ENCODE measurements around the gene SLC28A1. TPM values are rescaled to one million over a fixed set of nuclear protein-coding genes. Genes with fewer than 3 reads are reported as not detected.
A peak's percentile ranks its signal among the peaks of the same experiment; 100 is the strongest.

The SLC28A1 gene
- total RNA-seq, 2 experiments from 2014 or later, result not detected

DNA sequence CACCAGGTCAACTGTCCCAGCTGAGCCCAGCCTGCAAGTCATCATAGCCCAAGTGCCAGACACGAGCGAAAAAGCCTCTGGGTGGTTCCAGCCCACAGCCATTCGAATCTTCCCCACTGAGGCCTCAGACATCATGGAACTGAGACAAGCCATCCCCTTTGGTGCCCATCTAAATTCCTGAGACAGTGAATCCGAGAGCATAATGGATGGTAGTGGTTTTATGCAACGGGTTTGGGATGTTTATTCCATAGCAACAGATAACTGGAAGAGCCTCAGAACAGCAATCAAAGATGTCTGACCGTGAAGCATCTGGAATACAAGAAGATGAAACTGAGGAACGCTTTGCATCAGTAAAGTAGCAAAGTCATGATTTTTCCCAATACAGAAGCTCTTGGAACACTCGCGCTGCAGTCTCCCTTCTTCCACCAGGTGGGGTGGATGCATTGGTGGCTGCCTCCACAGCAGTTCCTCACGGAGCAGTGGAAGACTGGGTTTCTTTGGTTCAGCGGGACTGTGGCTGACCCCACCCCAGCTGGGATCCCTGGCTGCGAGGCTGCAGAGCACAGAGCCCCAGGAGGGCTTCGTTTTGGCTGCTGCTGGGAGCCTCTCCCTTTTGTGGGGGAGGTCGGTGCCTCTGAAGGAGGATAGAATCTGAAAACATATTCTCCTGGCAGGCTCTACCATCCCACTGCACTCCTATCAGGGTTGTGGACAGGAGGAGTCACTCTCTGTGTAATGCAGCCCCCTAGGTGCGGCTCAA, 70.8 kb downstream of the SLC28A1 start:
- no peaks in the 10 kb centered on the region for H3K9me3 Mint-ChIP-seq
- H3K36me3 Mint-ChIP-seq (ENCODE audit: low read depth), result no peaks in the 10 kb centered on the region
- H3K4me3 Mint-ChIP-seq, result no peak overlapping the region
- intact Hi-C loops (cut with micrococcal nuclease), result loop anchor here (10.0 kb wide), 1 partner anchor 210 kb away; no protein-coding TSS in a partner anchor
- ATAC-seq (peak; percentile 37), DNase-seq (peak; percentile 52)
- TF ChIP-seq, protein P1, sequence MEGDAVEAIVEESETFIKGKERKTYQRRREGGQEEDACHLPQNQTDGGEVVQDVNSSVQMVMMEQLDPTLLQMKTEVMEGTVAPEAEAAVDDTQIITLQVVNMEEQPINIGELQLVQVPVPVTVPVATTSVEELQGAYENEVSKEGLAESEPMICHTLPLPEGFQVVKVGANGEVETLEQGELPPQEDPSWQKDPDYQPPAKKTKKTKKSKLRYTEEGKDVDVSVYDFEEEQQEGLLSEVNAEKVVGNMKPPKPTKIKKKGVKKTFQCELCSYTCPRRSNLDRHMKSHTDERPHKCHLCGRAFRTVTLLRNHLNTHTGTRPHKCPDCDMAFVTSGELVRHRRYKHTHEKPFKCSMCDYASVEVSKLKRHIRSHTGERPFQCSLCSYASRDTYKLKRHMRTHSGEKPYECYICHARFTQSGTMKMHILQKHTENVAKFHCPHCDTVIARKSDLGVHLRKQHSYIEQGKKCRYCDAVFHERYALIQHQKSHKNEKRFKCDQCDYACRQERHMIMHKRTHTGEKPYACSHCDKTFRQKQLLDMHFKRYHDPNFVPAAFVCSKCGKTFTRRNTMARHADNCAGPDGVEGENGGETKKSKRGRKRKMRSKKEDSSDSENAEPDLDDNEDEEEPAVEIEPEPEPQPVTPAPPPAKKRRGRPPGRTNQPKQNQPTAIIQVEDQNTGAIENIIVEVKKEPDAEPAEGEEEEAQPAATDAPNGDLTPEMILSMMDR (IDR thresholded peaks at IDR 0.05), result peak; percentile 57
- H3K27me3 Mint-ChIP-seq, result peaks cover 11% of the 10 kb centered on the region
- CTCF ChIA-PET, result interaction anchor here (1.4 to 1.9 kb wide), 3 partner anchors 89 to 213 kb away, joined by 4 to 7 read pairs (median 6); no protein-coding TSS in a partner anchor
- no peak overlapping the region for H3K27ac Mint-ChIP-seq
- POLR2A ChIA-PET, result interaction anchor here (0.6 kb wide), 1 partner anchor 24 kb away, joined by 3 read pairs; no protein-coding TSS in a partner anchor
- peaks cover 9% of the 10 kb centered on the region for H3K4me1 Mint-ChIP-seq (ENCODE audit: low read depth)

DNA sequence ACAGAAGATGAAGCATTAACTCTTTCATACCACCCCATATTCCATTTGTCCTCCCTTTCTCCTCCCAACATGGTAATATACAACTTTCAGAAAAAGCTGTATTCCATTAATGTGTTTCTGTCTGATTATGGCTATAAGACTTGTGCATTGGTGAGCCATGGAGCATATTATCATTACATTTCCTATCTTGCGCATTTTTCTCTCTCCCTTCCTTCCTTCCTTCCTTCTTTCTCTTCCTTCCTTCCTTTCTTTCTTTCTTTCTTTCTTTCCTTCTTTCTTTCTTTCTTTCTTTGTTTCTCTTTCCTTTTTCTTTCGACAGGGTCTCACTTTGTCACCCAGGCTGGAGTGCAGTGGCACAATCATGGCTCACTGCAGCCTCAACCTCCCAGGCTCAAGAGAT, 71.7 kb downstream of the SLC28A1 start:
- intact Hi-C loops (cut with micrococcal nuclease), result loop anchor here (10.0 kb wide), 1 partner anchor 209 kb away; no protein-coding TSS in a partner anchor
- H3K4me3 Mint-ChIP-seq, result no peak overlapping the region
- POLR2A ChIA-PET, result interaction anchor here (0.6 kb wide), 2 partner anchors 24 to 213 kb away, joined by 3 to 4 read pairs; no protein-coding TSS in a partner anchor
- H3K27me3 Mint-ChIP-seq, result peaks cover 11% of the 10 kb centered on the region
- H3K4me1 Mint-ChIP-seq (ENCODE audit: low read depth), result peaks cover 9% of the 10 kb centered on the region
- H3K9me3 Mint-ChIP-seq, result no peaks in the 10 kb centered on the region
- ATAC-seq (no peak), DNase-seq (no peak)
- H3K27ac Mint-ChIP-seq, result no peak overlapping the region
- CTCF ChIA-PET, result interaction anchor here (1.4 kb wide), 2 partner anchors 9 to 88 kb away, joined by 4 to 7 read pairs; no protein-coding TSS in a partner anchor
- TF ChIP-seq, protein P1 (IDR thresholded peaks at IDR 0.05), result no peak
- H3K36me3 Mint-ChIP-seq (ENCODE audit: low read depth), result no peaks in the 10 kb centered on the region

DNA sequence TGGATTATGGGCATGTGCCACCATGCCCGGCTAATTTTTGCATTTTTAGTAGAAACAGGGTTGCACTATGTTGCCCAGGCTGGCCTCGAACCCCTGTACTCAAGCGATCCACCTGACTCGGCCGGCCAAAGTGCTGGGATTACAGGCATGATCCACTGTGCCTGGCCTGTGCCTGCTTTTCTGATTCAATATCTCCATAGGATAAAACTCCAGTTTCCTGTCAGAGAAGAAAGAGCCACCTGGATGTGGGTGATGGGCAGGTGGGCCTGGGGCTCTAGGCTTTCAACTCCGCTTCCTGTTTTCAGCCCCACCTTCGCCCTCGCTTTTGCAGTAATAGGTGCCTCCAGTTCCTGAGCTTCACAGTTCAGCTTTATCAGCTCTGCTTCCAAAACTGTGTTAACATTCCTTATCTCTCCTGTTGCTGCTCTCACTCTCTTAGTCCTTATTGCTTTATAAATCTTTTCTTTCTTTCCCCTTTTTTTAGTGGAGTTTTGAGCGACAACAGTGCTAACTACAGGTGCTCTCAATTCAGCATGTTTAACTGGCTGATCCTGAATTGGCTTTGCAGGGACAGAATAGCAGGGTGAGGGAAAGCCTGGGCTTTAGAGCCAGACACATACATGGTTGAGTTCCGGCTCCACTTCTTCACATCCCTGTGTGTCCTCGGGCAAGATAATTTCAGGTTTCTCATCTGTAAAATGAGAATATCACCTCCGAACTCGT, 76.1 kb downstream of the SLC28A1 start:
- CTCF ChIA-PET, result no interaction called here
- ATAC-seq, result no peak

DNA sequence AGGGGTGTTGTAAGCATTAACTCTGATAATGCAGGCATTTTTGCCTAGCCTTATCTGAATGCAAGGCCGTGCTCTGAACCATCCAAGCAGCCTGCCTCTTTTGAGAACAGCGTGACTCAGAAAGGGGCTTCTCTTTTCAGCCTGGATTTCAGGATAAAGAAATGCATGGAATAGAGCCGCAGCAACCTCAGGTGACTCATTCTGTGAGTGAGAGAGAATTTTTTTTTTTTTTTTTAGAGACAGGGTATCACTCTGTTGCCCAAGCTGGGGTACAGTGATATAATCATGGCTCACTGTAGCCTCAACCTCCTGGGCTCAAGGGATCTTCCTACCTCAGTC, 76.6 kb downstream of the SLC28A1 start:
- Mint-ChIP-seq H3K27ac (no peak overlapping the region), H3K4me1 (ENCODE audit: low read depth) (peaks cover 6% of the 10 kb centered on the region), H3K36me3 (ENCODE audit: low read depth) (no peaks in the 10 kb centered on the region), H3K9me3 (no peaks in the 10 kb centered on the region), H3K27me3 (peaks cover 8% of the 10 kb centered on the region), H3K4me3 (no peak overlapping the region)
- ATAC-seq, result no peak
- no peak for DNase-seq
- ChIA-PET POLR2A (no interaction called here), CTCF (no interaction called here)
- TF ChIP-seq, protein P1 (IDR thresholded peaks at IDR 0.05), result no peak
- intact Hi-C loops (cut with micrococcal nuclease), result no loop called here

More for the DNA sequence above, 76.1 kb downstream of the SLC28A1 start:
- H3K27me3 Mint-ChIP-seq, result peaks cover 11% of the 10 kb centered on the region
- intact Hi-C loops (cut with micrococcal nuclease), result no loop called here
- no peaks in the 10 kb centered on the region for H3K36me3 Mint-ChIP-seq (ENCODE audit: low read depth)
- TF ChIP-seq, protein P1 (IDR thresholded peaks at IDR 0.05), result no peak
- no peak overlapping the region for H3K4me3 Mint-ChIP-seq
- POLR2A ChIA-PET, result no interaction called here
- H3K27ac Mint-ChIP-seq, result no peak overlapping the region
- no peaks in the 10 kb centered on the region for H3K9me3 Mint-ChIP-seq
- no peak for DNase-seq
- H3K4me1 Mint-ChIP-seq (ENCODE audit: low read depth), result peaks cover 9% of the 10 kb centered on the region

DNA sequence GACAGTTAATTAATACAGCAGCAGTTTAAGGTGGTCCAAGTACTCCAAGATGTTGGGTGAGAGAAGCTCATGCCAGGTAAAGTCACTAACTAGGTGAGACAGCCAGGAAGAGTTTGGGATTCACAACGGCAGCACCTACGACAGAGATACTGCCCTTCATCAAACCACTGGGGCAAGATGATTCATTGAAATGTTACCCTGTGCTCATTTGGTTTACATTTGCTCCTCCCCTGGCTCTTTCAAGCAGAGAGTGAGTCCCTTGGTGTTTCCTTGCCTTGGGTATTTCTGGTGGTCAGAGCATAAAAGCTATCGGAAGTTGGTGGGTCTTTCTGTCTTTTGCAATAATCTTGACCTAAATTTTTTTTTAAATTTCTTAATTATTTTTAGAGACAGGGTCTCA, 77.2 kb downstream of the SLC28A1 start:
- H3K27ac Mint-ChIP-seq, result no peak overlapping the region
- POLR2A ChIA-PET, result no interaction called here
- no peaks in the 10 kb centered on the region for H3K9me3 Mint-ChIP-seq
- peaks cover 4% of the 10 kb centered on the region for H3K27me3 Mint-ChIP-seq
- DNase-seq (no peak), ATAC-seq (no peak)
- H3K4me1 Mint-ChIP-seq (ENCODE audit: low read depth), result peaks cover 6% of the 10 kb centered on the region
- no peaks in the 10 kb centered on the region for H3K36me3 Mint-ChIP-seq (ENCODE audit: low read depth)
- intact Hi-C loops (cut with micrococcal nuclease), result no loop called here
- CTCF ChIA-PET, result no interaction called here
- no peak overlapping the region for H3K4me3 Mint-ChIP-seq
- TF ChIP-seq, protein P1 (IDR thresholded peaks at IDR 0.05), result no peak

Data from activated CD8-positive, alpha-beta T cell treated with anti-CD3 and anti-CD28 coated beads for 36 hours (primary cell).